Measurements from ENCODE around the gene BAIAP2.

The BAIAP2 gene

DNA sequence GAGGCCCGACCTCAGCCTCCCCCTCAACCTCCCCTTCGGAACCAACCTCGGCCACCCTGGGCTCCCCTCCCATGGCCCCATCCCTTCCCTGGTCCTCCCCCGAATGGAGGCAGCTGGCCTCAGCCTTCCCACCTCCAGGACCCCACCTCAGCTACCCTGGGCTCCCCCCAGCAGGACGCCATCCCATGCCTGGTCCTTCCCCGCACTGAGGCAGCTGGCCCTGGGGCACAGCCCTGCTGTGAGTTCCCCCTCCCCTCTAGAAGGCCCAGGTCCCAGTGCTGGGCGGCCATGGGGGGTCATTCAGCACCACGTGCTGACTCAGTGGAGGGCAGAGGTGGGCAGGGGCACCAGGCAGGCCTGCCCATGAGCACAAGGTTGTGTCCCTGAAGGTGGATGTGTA is 101.4 kb downstream of the BAIAP2 start:
- no peak overlapping the region for H3K4me3 ChIP-seq (ENCODE audit: low read depth in 1 of 5, low read length in 5 of 5)
- peaks cover 0 to 4% (median 0%) of the 10 kb centered on the region in 5 donors for H3K9me3 ChIP-seq (ENCODE audit: control insufficient read depth in 5 of 5, low read length in 5 of 5)
- H3K4me1 ChIP-seq (ENCODE audit: control insufficient read depth in 5 of 5, insufficient read depth in 5 of 5, low read length in 5 of 5): no peaks in the 10 kb centered on the region
- H3K27ac ChIP-seq (ENCODE audit: low read depth, low read length): no peak overlapping the region
- no peak overlapping the region for H3K9ac ChIP-seq (ENCODE audit: low read length in 5 of 5)
- peaks cover 0 to 6% (median 3%) of the 10 kb centered on the region in 5 donors for H3K27me3 ChIP-seq (ENCODE audit: control insufficient read depth in 5 of 5, insufficient read depth in 4 of 5, low read length in 5 of 5)
- no peaks in the 10 kb centered on the region for H3K36me3 ChIP-seq (ENCODE audit: control insufficient read depth in 5 of 5, insufficient read depth in 5 of 5, low read length in 5 of 5)

DNA sequence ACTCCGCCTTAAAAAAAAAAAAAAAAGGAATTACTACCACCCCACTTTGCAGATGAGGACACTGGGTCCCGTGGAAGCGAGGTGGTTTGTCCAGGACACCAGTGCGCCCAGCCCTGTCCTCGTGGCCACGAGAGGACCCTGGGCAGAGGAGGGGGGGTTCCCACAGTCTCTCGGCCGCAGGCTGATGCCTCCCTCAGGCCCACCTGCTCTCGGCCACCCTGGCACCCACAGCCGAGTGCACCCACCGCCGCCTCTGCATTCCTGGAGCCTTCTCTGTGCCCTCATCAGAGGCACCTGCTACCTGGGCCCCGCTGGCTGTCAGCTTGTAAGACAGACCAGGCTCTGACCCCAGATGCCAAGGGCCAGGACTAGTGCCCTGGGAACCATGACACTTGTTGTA is 102.3 kb downstream of the BAIAP2 start:
- no peak overlapping the region for H3K9ac ChIP-seq (ENCODE audit: low read length in 5 of 5)
- H3K4me3 ChIP-seq (ENCODE audit: low read depth in 1 of 5, low read length in 5 of 5): no peak overlapping the region
- no peak overlapping the region for H3K27ac ChIP-seq (ENCODE audit: low read depth, low read length)
- H3K9me3 ChIP-seq (ENCODE audit: control insufficient read depth in 5 of 5, low read length in 5 of 5): peaks cover 0 to 4% (median 0%) of the 10 kb centered on the region in 5 donors
- peaks cover 0 to 6% (median 3%) of the 10 kb centered on the region in 5 donors for H3K27me3 ChIP-seq (ENCODE audit: control insufficient read depth in 5 of 5, insufficient read depth in 4 of 5, low read length in 5 of 5)
- no peaks in the 10 kb centered on the region for H3K4me1 ChIP-seq (ENCODE audit: control insufficient read depth in 5 of 5, insufficient read depth in 5 of 5, low read length in 5 of 5)
- H3K36me3 ChIP-seq (ENCODE audit: control insufficient read depth in 5 of 5, insufficient read depth in 5 of 5, low read length in 5 of 5): no peaks in the 10 kb centered on the region

DNA sequence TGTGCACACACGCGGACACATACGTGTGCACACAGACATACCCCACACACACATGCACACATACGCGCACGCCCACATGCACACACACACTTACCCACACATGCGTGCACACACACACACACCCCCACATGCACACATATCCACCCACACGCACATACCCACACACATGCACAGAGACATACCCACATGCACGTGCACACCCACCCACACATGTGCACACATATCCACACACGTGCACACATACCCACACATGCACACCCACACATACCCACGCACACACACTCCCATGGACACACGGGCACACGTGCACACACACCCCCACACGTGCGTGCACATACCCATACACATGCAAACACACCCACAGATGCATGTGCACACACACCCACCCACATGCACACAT is 103.1 kb downstream of the BAIAP2 start:
- Histone ChIP-seq H3K4me1 (ENCODE audit: control insufficient read depth in 5 of 5, insufficient read depth in 5 of 5, low read length in 5 of 5) (peaks cover 1 to 7% (median 4%) of the 10 kb centered on the region in 5 donors), H3K36me3 (ENCODE audit: control insufficient read depth in 5 of 5, insufficient read depth in 5 of 5, low read length in 5 of 5) (no peaks in the 10 kb centered on the region), H3K27me3 (ENCODE audit: control insufficient read depth in 5 of 5, insufficient read depth in 4 of 5, low read length in 5 of 5) (peaks cover 0 to 6% (median 3%) of the 10 kb centered on the region in 5 donors), H3K9me3 (ENCODE audit: control insufficient read depth in 5 of 5, low read length in 5 of 5) (peaks cover 0 to 4% (median 0%) of the 10 kb centered on the region in 5 donors), H3K9ac (ENCODE audit: low read length in 5 of 5) (no peak overlapping the region), H3K4me3 (ENCODE audit: low read depth in 1 of 5, low read length in 5 of 5) (no peak overlapping the region), H3K27ac (ENCODE audit: low read depth, low read length) (no peak overlapping the region)

DNA sequence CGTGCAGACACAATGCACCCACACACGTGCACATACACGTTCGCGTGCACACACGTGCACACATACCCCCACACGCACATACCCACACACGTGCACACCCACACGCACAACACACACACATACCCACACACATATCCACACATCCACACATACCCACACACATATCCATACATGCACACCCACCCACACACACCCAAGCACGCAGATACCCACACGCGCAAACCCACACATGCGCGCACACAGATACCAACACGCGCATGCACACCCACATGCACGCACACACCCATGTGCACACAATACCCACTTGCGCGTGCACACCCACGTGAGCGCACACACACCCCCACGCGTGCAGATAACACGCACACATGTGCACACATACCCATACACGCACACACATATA is 103.5 kb downstream of the BAIAP2 start:
- Histone ChIP-seq H3K9ac (ENCODE audit: low read length in 5 of 5) (no peak overlapping the region), H3K27ac (ENCODE audit: low read depth, low read length) (no peak overlapping the region), H3K4me3 (ENCODE audit: low read depth in 1 of 5, low read length in 5 of 5) (no peak overlapping the region), H3K27me3 (ENCODE audit: control insufficient read depth in 5 of 5, insufficient read depth in 4 of 5, low read length in 5 of 5) (peaks cover 0 to 8% (median 3%) of the 10 kb centered on the region in 5 donors), H3K9me3 (ENCODE audit: control insufficient read depth in 5 of 5, low read length in 5 of 5) (peaks cover 0 to 4% (median 0%) of the 10 kb centered on the region in 5 donors), H3K36me3 (ENCODE audit: control insufficient read depth in 5 of 5, insufficient read depth in 5 of 5, low read length in 5 of 5) (no peaks in the 10 kb centered on the region), H3K4me1 (ENCODE audit: control insufficient read depth in 5 of 5, insufficient read depth in 5 of 5, low read length in 5 of 5) (peaks cover 1 to 9% (median 5%) of the 10 kb centered on the region in 5 donors)

DNA sequence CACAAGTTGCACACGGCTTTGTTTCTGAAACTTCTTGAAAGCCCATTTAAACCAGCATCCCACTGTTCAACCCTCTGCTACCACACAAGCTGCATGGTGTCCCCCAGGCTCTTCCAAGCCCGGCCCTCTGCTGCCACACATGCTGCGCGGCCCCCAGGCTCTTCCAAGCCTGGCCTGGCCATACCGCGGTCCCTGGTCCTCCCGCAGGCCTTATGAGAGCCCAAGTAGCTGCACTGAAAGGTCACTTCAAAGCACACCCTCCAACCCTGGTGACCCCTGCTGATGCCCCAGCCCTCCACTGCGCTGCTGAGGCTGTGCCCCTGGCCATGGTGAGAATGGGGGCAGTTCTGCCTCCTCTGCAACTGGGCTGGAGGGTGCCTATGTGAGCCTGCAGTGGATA is 104.5 kb downstream of the BAIAP2 start:
- Histone ChIP-seq H3K9me3 (ENCODE audit: control insufficient read depth in 5 of 5, low read length in 5 of 5) (peaks cover 0 to 4% (median 0%) of the 10 kb centered on the region in 5 donors), H3K27me3 (ENCODE audit: control insufficient read depth in 5 of 5, insufficient read depth in 4 of 5, low read length in 5 of 5) (peaks cover 0 to 12% (median 3%) of the 10 kb centered on the region in 5 donors), H3K9ac (ENCODE audit: low read length in 5 of 5) (no peak overlapping the region), H3K4me3 (ENCODE audit: low read depth in 1 of 5, low read length in 5 of 5) (no peak overlapping the region), H3K36me3 (ENCODE audit: control insufficient read depth in 5 of 5, insufficient read depth in 5 of 5, low read length in 5 of 5) (no peaks in the 10 kb centered on the region), H3K4me1 (ENCODE audit: control insufficient read depth in 5 of 5, insufficient read depth in 5 of 5, low read length in 5 of 5) (peaks cover 1 to 9% (median 5%) of the 10 kb centered on the region in 5 donors), H3K27ac (ENCODE audit: low read depth, low read length) (no peak overlapping the region)

DNA sequence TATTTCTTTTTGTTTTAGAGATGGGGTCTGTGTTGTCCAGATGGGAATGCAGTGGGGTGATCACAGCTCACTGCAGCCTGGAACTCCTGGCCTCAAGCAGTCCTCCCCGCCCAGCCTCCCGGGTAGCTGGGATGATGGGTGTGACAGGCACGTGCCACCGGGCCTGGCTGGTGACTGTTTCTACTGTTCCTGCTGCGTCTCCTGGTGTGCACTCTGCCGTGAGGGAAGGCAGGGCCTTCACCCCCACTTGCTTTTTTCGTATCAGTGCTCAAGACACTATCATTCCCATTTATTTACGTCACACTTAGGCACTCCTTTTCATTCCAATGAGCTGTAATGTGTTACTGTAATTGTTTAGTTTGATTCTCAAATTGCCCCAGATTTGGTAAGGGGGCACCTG is 105.1 kb downstream of the BAIAP2 start:
- no peak overlapping the region for H3K27ac ChIP-seq (ENCODE audit: low read depth, low read length)

DNA sequence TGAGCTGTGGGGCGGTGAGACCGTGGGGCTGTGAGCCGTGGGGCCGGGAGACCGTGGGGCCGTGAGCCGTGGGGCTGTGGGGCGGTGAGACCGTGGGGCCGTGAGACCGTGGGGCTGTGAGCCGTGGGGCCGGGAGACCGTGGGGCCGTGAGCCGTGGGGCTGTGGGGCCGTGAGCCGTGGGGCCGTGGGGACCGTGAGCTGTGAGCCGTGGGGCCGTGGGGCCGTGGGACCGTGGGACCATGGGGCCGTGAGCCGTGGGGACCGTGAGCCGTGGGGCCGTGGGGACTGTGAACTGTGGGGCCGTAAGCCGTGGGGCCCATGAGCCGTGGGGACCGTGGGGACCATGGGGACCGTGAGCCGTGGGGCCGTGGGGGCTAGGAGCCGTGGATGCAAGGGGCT is 105.7 kb downstream of the BAIAP2 start:
- Histone ChIP-seq H3K9me3 (ENCODE audit: control insufficient read depth in 5 of 5, low read length in 5 of 5) (peaks cover 0 to 4% (median 0%) of the 10 kb centered on the region in 5 donors), H3K36me3 (ENCODE audit: control insufficient read depth in 5 of 5, insufficient read depth in 5 of 5, low read length in 5 of 5) (no peaks in the 10 kb centered on the region), H3K27me3 (ENCODE audit: control insufficient read depth in 5 of 5, insufficient read depth in 4 of 5, low read length in 5 of 5) (peaks cover 0 to 11% (median 0%) of the 10 kb centered on the region in 5 donors), H3K9ac (ENCODE audit: low read length in 5 of 5) (no peak overlapping the region), H3K27ac (ENCODE audit: low read depth, low read length) (no peak overlapping the region), H3K4me3 (ENCODE audit: low read depth in 1 of 5, low read length in 5 of 5) (no peak overlapping the region), H3K4me1 (ENCODE audit: control insufficient read depth in 5 of 5, insufficient read depth in 5 of 5, low read length in 5 of 5) (peaks cover 1 to 9% (median 5%) of the 10 kb centered on the region in 5 donors)

More for the DNA sequence above, 105.1 kb downstream of the BAIAP2 start:
- Histone ChIP-seq H3K27me3 (ENCODE audit: control insufficient read depth in 5 of 5, insufficient read depth in 4 of 5, low read length in 5 of 5) (peaks cover 0 to 12% (median 3%) of the 10 kb centered on the region in 5 donors), H3K36me3 (ENCODE audit: control insufficient read depth in 5 of 5, insufficient read depth in 5 of 5, low read length in 5 of 5) (no peaks in the 10 kb centered on the region), H3K9ac (ENCODE audit: low read length in 5 of 5) (no peak overlapping the region), H3K4me3 (ENCODE audit: low read depth in 1 of 5, low read length in 5 of 5) (no peak overlapping the region), H3K4me1 (ENCODE audit: control insufficient read depth in 5 of 5, insufficient read depth in 5 of 5, low read length in 5 of 5) (peaks cover 1 to 9% (median 5%) of the 10 kb centered on the region in 5 donors), H3K9me3 (ENCODE audit: control insufficient read depth in 5 of 5, low read length in 5 of 5) (peaks cover 0 to 4% (median 0%) of the 10 kb centered on the region in 5 donors)

DNA sequence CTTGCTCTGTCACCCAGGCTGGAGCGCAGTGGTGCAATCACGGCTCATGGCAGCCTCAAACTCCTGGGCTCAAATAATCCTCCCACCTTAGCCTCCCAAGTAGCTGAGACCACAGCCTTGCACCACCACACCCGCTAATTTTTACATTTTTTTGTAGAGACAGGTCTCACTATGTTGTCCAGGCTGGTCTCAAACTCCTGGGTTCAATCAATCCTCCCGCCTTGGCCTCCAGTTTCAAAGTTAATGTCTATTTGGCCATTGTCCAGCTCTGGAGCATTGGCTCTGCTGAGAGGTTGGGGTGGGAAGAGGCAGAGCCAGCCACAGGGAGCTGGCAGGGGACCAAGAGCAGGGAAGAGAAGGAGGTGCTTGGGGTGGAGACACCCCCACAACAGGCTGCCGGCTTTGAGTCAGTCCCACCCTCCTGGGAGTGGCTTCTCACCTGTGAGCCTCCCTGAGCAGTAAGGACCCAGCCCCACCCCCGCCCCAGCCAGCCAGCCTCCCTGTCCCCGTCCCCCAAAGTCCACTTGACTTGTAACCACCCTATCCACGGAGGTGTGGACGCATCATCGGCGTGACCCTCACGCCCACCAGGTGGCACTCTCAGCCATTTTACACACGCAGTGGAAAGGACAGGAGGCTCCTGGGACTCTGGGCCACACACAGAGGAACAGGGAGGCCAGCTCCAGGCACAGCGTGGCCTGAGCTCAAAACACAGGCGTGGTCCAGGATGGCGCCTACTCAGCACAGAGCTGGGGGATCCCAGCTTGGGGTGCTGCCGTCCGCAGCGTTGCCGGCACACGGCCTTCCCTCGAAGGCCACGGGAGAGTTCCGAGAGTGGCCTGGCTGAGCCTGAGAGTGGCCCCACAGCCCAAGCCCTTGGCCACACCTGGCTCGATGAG is 107.6 kb downstream of the BAIAP2 start:
- Histone ChIP-seq H3K9ac (ENCODE audit: low read length in 5 of 5) (peak overlapping the region in 1 of 5 donors; percentile 19), H3K27ac (ENCODE audit: low read depth, low read length) (no peak overlapping the region), H3K4me3 (ENCODE audit: low read depth in 1 of 5, low read length in 5 of 5) (peak overlapping the region in 2 of 5 donors; percentile 5 to 6)

DNA sequence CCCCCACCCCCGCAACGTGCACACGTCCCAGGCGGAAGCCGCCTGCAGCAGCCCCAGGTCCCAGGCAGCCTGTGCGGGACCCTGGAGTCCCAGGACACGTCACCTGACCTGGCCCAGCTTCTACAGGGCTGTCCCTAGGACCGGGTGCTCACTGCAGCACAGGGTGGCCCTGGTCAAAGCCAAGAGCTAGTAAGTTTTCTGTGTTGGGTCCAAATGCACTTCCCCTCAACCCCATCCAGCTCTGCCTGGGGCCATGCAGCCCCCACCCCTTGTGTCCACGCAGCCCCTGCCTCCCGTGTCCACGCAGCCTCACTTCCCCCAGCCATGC is 108.2 kb downstream of the BAIAP2 start:
- Histone ChIP-seq H3K9me3 (ENCODE audit: control insufficient read depth in 5 of 5, low read length in 5 of 5) (peaks cover 0 to under 1% (median 0%) of the 10 kb centered on the region in 5 donors), H3K27ac (ENCODE audit: low read depth, low read length) (no peak overlapping the region), H3K4me1 (ENCODE audit: control insufficient read depth in 5 of 5, insufficient read depth in 5 of 5, low read length in 5 of 5) (peaks cover 1 to 9% (median 5%) of the 10 kb centered on the region in 5 donors), H3K36me3 (ENCODE audit: control insufficient read depth in 5 of 5, insufficient read depth in 5 of 5, low read length in 5 of 5) (no peaks in the 10 kb centered on the region), H3K9ac (ENCODE audit: low read length in 5 of 5) (no peak overlapping the region), H3K4me3 (ENCODE audit: low read depth in 1 of 5, low read length in 5 of 5) (peak overlapping the region in 2 of 5 donors; percentile 5 to 6), H3K27me3 (ENCODE audit: control insufficient read depth in 5 of 5, insufficient read depth in 4 of 5, low read length in 5 of 5) (peaks cover 0 to 9% (median 1%) of the 10 kb centered on the region in 5 donors)

More for the DNA sequence above, 107.6 kb downstream of the BAIAP2 start:
- H3K27me3 ChIP-seq (ENCODE audit: control insufficient read depth in 5 of 5, insufficient read depth in 4 of 5, low read length in 5 of 5): peaks cover 0 to 9% (median 0%) of the 10 kb centered on the region in 5 donors
- H3K9me3 ChIP-seq (ENCODE audit: control insufficient read depth in 5 of 5, low read length in 5 of 5): peaks cover 0 to 4% (median 0%) of the 10 kb centered on the region in 5 donors
- H3K4me1 ChIP-seq (ENCODE audit: control insufficient read depth in 5 of 5, insufficient read depth in 5 of 5, low read length in 5 of 5): peaks cover 1 to 9% (median 5%) of the 10 kb centered on the region in 5 donors
- no peaks in the 10 kb centered on the region for H3K36me3 ChIP-seq (ENCODE audit: control insufficient read depth in 5 of 5, insufficient read depth in 5 of 5, low read length in 5 of 5)
